Ovary (tissue), 9 donors: ENCODE results near the gene ADARB2. TPM values are rescaled to one million over a fixed set of nuclear protein-coding genes. Genes with fewer than 3 reads are reported as not detected.

Experiments used
- DNase-seq, 5 donors: peaks; one replicate each; pipeline ENCODE4 v3.0.0-alpha.2; 2019 to 2020
- H3K27ac ChIP-seq, 2 donors: fragments of 200-600 bp; one replicate each; pipeline versions ENCODE4 v1.5.1 to v1.8.0; 2019 to 2022
- H3K27me3 ChIP-seq: fragments of 200-600 bp; one replicate; pipeline ENCODE4 v1.8.0; 2022
- H3K36me3 ChIP-seq: fragments of 200-600 bp; sonication (generic); one replicate; pipeline ENCODE4 v1.5.1; 2019
- H3K4me1 ChIP-seq: one replicate; pipeline ENCODE4 v1.8.1; 2013; ENCODE audit warnings: mild to moderate bottlenecking, moderate library complexity; ENCODE audit not compliant: insufficient read depth
- H3K4me3 ChIP-seq: fragments of 200-600 bp; sonication (generic); one replicate; pipeline ENCODE4 v1.5.1; 2017
- H3K9me3 ChIP-seq, 2 donors: fragments of 200-600 bp in 1 of 2; sonication (generic) in 1 of 2; one replicate each; pipeline versions ENCODE4 v1.5.1 to v1.8.1; 2013 to 2019; ENCODE audit warnings: mild to moderate bottlenecking in 1 of 2, moderate library complexity in 1 of 2
- CTCF ChIP-seq, 3 donors: fragments of 450-650 bp in 2 of 3; fragments of 200-600 bp in 1 of 3; IDR thresholded peaks; one replicate each; pipeline versions ENCODE4 v1.5.1 to v1.8.0; 2016 to 2022; ENCODE audit warnings: antibody characterized with exemption in 3 of 3, mild to moderate bottlenecking in 1 of 3
- EP300 ChIP-seq: sonication (generic); formaldehyde crosslinking; IDR thresholded peaks from one replicate; pipeline ENCODE4 v1.6.1; 2017; ENCODE audit warnings: antibody characterized with exemption
- POLR2A ChIP-seq: fragments of 450-650 bp; IDR thresholded peaks from one replicate; pipeline ENCODE4 v1.6.1; 2017; ENCODE audit warnings: antibody characterized with exemption, mild to moderate bottlenecking, moderate library complexity
- WGBS, 3 donors: extraction: QIAGEN DNeasy Blood & Tissue Kit in 1 of 3; methylation state at CpG; one replicate each; pipeline versions ENCODE4 v1.1.5 to v1.1.7; 2013 to 2017; 5-methylcytosine and 5-hydroxymethylcytosine counted together
- intact Hi-C, 4 donors: fragments of 100-400 bp; cut with DNase I; formaldehyde crosslinking; loops; one replicate each; pipeline versions ENCODE4 v1.11.0 to v1.15.1; 2022 to 2023
- polyA plus RNA-seq, 2 donors: library from polyadenylated mRNA; stranded (reverse); fragments of 200-250 nt in 1 of 2; fragments of 350-450 nt in 1 of 2; fragmentation: Illumina TruSeq in 1 of 2; extraction: RNeasy Lipid Tissue Mini Kit (QIAGEN cat#74804) in 1 of 2; gene quantifications; one replicate each; pipeline ENCODE4 v1.2.3, GENCODE V29; 2013 to 2014
- total RNA-seq, 7 donors: library from RNA; depleted of rRNA in 2 of 7; stranded (reverse); fragments of >200 nt in 2 of 7; fragmentation: NEBNext Ultra II Directional in 3 of 7; extraction: Animal tissue kit (Norgen Biotek cat#: 25700) in 3 of 7; gene quantifications; one replicate each; pipeline versions ENCODE4 v1.1.0 to v1.2.4, GENCODE V29; 2016 to 2023
- donor health status: DM: no; HTN: no; CAD: no; lungs with moderate emphysema.
- donor health status: DM: no; HTN: no; CAD: no.
- donor health status: Bipolar disorder and iron deficiency.
- donor health status: DM: yes; HTN: yes; CAD: no.
- donor health status: DM: no; HTN: no; CAD: no.
- donor health status: DM: yes; HTN: yes; CAD: no.

The ADARB2 gene
- total and polyA plus RNA-seq, 9 donors, result 0.12 to 2.0 (median 0.36) TPM; not detected in 2

DNA sequence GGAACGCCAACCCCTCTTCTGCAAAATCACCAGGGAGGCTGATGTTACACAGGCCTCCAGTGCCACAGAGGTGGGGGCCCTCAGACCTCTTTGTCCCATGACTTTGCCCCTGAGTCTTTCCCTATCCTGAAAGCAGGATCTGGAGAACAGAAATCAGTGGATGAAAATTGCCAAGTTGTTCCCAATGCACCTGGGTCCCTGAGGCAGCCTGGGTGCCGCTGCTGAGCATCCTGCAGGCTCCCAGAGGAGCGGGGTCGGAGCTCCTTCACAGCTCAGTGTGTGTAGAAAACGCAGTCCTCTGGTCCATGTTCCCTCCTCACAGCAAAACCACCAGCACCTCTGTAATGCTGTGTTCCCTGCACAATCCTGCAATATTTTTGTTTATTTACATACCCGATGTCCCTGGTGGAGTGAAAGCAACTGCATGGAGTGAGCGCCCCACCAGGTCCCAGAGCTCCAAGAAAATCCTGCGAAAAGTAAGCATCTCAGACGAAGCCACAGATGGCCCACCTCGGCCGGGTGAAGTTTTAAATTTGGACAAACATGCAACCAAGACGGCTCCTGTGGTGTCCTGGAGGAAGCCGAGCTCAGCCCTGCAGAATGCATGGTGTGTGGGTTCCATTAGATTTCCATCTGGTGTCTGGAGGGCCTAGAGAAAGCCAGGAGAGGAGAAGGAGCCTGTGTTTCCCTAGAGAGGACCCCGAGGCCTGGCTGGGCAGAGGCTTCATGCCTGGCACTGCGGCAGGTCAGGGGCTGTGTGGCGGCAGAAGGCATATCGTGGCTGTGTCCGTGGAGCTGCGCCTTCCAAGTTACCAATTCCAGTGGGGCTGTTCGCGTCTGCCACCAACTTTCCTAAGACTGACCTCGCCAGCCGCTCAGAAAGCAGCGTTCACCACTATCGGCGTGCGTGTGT, 445.9 kb downstream of the ADARB2 start:
- TF ChIP-seq CTCF (IDR thresholded peaks at IDR 0.05) (no peak), POLR2A (no peak), EP300 (no peak)
- WGBS, 3 donors, result 85 to 87% (median 86%) methylated on average over 27 of the region's 27 CpGs
- Histone ChIP-seq H3K27me3 (no peaks in the 10 kb centered on the region), H3K36me3 (no peaks in the 10 kb centered on the region), H3K4me1 (no peaks in the 10 kb centered on the region), H3K9me3 (no peaks in the 10 kb centered on the region), H3K4me3 (no peak overlapping the region), H3K27ac (no peak overlapping the region)
- DNase-seq, result no peak
- intact Hi-C loops, result no loop called here

GRCh38 chr10:1290071-1290471, 447.3 kb downstream of the ADARB2 start:
- TF ChIP-seq EP300 (no peak), POLR2A (no peak), CTCF (IDR thresholded peaks at IDR 0.05) (no peak)
- WGBS, 3 donors, result 82 to 87% (median 82%) methylated on average over 8 of the region's 8 CpGs
- Histone ChIP-seq H3K4me1 (no peaks in the 10 kb centered on the region), H3K27me3 (no peaks in the 10 kb centered on the region), H3K9me3 (no peaks in the 10 kb centered on the region), H3K4me3 (no peak overlapping the region), H3K27ac (no peak overlapping the region), H3K36me3 (no peaks in the 10 kb centered on the region)
- intact Hi-C loops, result no loop called here
- DNase-seq, result no peak

- no peak for DNase-seq
- H3K27me3 ChIP-seq, result no peaks in the 10 kb centered on the region
- intact Hi-C loops, result no loop called here
Observed at GRCh38 chr10:1289591-1289990, 447.7 kb downstream of the ADARB2 start.

DNA sequence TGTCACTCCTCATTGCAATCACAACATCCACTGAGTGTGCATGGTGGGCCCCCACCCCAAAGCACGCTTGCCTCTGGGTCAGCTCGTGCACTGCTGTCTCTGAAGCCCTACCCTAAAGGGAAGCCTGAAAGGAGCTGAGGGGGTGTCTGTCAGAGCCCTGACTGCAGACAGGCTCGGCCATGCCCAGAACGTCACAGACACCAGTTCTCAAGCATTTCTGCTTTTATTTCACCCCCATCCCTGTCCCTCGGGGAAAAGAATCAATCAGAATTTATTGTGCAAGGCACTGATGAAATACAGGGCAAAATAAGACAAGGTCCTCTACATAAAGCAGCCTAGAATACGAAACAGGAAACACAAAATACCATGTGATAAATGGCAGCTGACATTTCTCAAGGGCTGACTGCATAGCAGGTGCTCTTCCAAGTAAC, 449.3 kb downstream of the ADARB2 start:
- Histone ChIP-seq H3K4me1 (no peaks in the 10 kb centered on the region), H3K27me3 (no peaks in the 10 kb centered on the region), H3K36me3 (no peaks in the 10 kb centered on the region), H3K27ac (no peak overlapping the region), H3K9me3 (no peaks in the 10 kb centered on the region), H3K4me3 (no peak overlapping the region)
- intact Hi-C loops, result no loop called here
- WGBS, 3 donors, result 35 to 44% (median 39%) methylated on average over 6 of the region's 6 CpGs
- TF ChIP-seq POLR2A (no peak), EP300 (no peak), CTCF (IDR thresholded peaks at IDR 0.05) (no peak)
- DNase-seq, result no peak

More at GRCh38 chr10:1289591-1289990, 447.7 kb downstream of the ADARB2 start:
- Histone ChIP-seq H3K27ac (no peak overlapping the region), H3K9me3 (no peaks in the 10 kb centered on the region), H3K4me3 (no peak overlapping the region), H3K36me3 (no peaks in the 10 kb centered on the region), H3K4me1 (no peaks in the 10 kb centered on the region)
- WGBS, 3 donors, result 80 to 82% (median 81%) methylated on average over 16 of the region's 16 CpGs
- TF ChIP-seq EP300, result no peak
- no peak for TF ChIP-seq CTCF (IDR thresholded peaks at IDR 0.05)
- TF ChIP-seq POLR2A, result no peak
